ENCODE measurements around the gene PLCH1. TPM values are rescaled to one million over a fixed set of nuclear protein-coding genes. Genes with fewer than 3 reads are reported as not detected.

The PLCH1 gene
- total and polyA plus RNA-seq, 9 of the 15 experiments (the other 6 are each of a cell fraction or from before 2014, with no cell fraction given), result 0.17 to 0.62 (median 0.40) TPM

DNA sequence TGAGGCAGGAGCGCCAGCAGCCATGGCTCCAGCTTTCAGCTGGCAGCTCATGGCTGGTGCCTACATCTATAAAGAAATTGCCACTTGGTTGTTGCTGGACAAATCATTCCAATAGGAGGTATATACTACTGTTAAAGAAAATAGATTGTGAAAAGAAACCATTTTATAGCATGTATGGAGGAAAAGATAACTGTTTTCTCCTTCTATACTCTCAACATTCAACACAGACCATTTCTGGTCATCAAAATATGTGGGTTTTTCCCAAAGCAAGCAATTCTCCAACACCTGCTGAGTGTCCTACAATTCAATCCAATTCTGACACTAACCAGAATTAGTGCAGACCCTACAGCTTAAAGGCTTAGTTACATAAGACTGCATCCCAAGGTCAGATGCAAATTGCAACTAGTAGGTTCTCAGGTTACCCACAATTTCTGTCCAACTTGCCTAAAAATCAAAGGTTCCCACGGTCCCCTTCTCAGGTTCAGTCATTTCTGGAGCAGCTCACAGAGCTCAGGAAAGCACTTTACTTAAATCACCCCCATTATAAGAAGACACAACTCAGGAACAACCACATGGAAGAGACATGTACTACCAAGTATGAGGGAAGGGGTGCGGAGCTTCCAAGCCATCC, 409.0 kb downstream of the PLCH1 start:
- Histone ChIP-seq H2AFZ (ENCODE audit: low read depth, low read length) (peak overlapping the region; percentile 90), H4K20me1 (replicated peaks; ENCODE audit: control insufficient read depth, insufficient read depth, low read length) (no peaks in the 10 kb centered on the region), H3K4me2 (ENCODE audit: insufficient read depth, low read length) (peak overlapping the region; percentile 56), H3K79me2 (ENCODE audit: control insufficient read depth, insufficient read depth, low read length) (no peaks in the 10 kb centered on the region), H3K36me3 (ENCODE audit: control insufficient read depth, insufficient read depth, low read length) (no peaks in the 10 kb centered on the region), H3K9me1 (ENCODE audit: control insufficient read depth, insufficient read depth, low read length) (no peaks in the 10 kb centered on the region), H3K4me1 (replicated peaks in 1 of 2; ENCODE audit: control insufficient read depth in 2 of 2, insufficient read depth in 2 of 2, low read length in 2 of 2) (peaks cover 3 to 27% of the 10 kb centered on the region in 2 experiments; a peak in 4 of 5 replicates), H3K27me3 (ENCODE audit: control insufficient read depth in 2 of 2, insufficient read depth in 2 of 2, low read length in 2 of 2) (no peaks in the 10 kb centered on the region), H3K9ac (ENCODE audit: insufficient read depth in 1 of 2, low read depth in 2 of 2, low read length in 2 of 2) (peak overlapping the region in 1 of 2 experiments; percentile 65; a peak in 2 of 4 replicates), H3K4me3 (no peak overlapping the region), H3K9me3 (replicated peaks; ENCODE audit: control insufficient read depth, insufficient read depth, low read depth, low read length) (peaks cover 3% of the 10 kb centered on the region), H3K27ac (ENCODE audit: extremely low read depth, low read depth, low read length) (peak overlapping the region; percentile 85)
- CTCF ChIA-PET (ENCODE audit: low intra/inter-chr PET ratio), result no interaction called here
- in situ Hi-C loops (cut with MboI) (no loop called here), intact Hi-C loops (cut with micrococcal nuclease) (no loop called here)
- FAIRE-seq (no peak), ATAC-seq (no peak), DNase-seq (ENCODE audit: extremely low read depth in 1 of 4, low spot score in 3 of 4) (no peak)
- POLR2A ChIA-PET, result interaction anchor here (0.6 to 1.7 kb wide), 4 partner anchors 9 to 243 kb away, joined by 3 read pairs; no protein-coding TSS in a partner anchor
- WGBS (ENCODE audit: insufficient coverage, low coverage, missing lambda C conversion rate), result 52% methylated on average over 3 of the region's 3 CpGs
- BruUV-seq (replicated peaks), result no TSS peak
- TF ChIP-seq ZFX (CRISPR knock-in tag; IDR thresholded peaks at IDR 0.05) (no peak), HLTF (IDR thresholded peaks at IDR 0.05) (no peak), MCM2 (IDR thresholded peaks at IDR 0.05; ENCODE audit: low read depth) (no peak), SMAD4 (CRISPR knock-in tag; conservative IDR thresholded peaks at IDR 0.05) (peak; percentile 71), ZFPM2 (CRISPR knock-in tag; IDR thresholded peaks at IDR 0.05) (0 out of 2 replicates have a peak, but pooled peaks have one; percentile 36), POLR3A (IDR thresholded peaks at IDR 0.05; ENCODE audit: borderline replicate concordance, extremely low read depth, insufficient read depth, insufficient read length) (no peak), TOE1 (IDR thresholded peaks at IDR 0.05; ENCODE audit: borderline replicate concordance) (no peak), TOE1 (CRISPR knock-in tag; IDR thresholded peaks at IDR 0.05; ENCODE audit: borderline replicate concordance, low read depth) (no peak)
- TF ChIP-seq, protein P1, sequence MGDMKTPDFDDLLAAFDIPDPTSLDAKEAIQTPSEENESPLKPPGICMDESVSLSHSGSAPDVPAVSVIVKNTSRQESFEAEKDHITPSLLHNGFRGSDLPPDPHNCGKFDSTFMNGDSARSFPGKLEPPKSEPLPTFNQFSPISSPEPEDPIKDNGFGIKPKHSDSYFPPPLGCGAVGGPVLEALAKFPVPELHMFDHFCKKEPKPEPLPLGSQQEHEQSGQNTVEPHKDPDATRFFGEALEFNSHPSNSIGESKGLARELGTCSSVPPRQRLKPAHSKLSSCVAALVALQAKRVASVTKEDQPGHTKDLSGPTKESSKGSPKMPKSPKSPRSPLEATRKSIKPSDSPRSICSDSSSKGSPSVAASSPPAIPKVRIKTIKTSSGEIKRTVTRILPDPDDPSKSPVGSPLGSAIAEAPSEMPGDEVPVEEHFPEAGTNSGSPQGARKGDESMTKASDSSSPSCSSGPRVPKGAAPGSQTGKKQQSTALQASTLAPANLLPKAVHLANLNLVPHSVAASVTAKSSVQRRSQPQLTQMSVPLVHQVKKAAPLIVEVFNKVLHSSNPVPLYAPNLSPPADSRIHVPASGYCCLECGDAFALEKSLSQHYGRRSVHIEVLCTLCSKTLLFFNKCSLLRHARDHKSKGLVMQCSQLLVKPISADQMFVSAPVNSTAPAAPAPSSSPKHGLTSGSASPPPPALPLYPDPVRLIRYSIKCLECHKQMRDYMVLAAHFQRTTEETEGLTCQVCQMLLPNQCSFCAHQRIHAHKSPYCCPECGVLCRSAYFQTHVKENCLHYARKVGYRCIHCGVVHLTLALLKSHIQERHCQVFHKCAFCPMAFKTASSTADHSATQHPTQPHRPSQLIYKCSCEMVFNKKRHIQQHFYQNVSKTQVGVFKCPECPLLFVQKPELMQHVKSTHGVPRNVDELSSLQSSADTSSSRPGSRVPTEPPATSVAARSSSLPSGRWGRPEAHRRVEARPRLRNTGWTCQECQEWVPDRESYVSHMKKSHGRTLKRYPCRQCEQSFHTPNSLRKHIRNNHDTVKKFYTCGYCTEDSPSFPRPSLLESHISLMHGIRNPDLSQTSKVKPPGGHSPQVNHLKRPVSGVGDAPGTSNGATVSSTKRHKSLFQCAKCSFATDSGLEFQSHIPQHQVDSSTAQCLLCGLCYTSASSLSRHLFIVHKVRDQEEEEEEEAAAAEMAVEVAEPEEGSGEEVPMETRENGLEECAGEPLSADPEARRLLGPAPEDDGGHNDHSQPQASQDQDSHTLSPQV (IDR thresholded peaks at IDR 0.05), result peak; percentile 83
- TF ChIP-seq, protein P2, sequence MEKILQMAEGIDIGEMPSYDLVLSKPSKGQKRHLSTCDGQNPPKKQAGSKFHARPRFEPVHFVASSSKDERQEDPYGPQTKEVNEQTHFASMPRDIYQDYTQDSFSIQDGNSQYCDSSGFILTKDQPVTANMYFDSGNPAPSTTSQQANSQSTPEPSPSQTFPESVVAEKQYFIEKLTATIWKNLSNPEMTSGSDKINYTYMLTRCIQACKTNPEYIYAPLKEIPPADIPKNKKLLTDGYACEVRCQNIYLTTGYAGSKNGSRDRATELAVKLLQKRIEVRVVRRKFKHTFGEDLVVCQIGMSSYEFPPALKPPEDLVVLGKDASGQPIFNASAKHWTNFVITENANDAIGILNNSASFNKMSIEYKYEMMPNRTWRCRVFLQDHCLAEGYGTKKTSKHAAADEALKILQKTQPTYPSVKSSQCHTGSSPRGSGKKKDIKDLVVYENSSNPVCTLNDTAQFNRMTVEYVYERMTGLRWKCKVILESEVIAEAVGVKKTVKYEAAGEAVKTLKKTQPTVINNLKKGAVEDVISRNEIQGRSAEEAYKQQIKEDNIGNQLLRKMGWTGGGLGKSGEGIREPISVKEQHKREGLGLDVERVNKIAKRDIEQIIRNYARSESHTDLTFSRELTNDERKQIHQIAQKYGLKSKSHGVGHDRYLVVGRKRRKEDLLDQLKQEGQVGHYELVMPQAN (IDR thresholded peaks at IDR 0.05; ENCODE audit: borderline replicate concordance), result no peak
- TF ChIP-seq, protein P3, sequence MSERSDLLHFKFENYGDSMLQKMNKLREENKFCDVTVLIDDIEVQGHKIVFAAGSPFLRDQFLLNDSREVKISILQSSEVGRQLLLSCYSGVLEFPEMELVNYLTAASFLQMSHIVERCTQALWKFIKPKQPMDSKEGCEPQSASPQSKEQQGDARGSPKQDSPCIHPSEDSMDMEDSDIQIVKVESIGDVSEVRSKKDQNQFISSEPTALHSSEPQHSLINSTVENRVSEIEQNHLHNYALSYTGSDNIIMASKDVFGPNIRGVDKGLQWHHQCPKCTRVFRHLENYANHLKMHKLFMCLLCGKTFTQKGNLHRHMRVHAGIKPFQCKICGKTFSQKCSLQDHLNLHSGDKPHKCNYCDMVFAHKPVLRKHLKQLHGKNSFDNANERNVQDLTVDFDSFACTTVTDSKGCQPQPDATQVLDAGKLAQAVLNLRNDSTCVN (CRISPR knock-in tag; IDR thresholded peaks at IDR 0.05), result no peak
- TF ChIP-seq, protein P4, sequence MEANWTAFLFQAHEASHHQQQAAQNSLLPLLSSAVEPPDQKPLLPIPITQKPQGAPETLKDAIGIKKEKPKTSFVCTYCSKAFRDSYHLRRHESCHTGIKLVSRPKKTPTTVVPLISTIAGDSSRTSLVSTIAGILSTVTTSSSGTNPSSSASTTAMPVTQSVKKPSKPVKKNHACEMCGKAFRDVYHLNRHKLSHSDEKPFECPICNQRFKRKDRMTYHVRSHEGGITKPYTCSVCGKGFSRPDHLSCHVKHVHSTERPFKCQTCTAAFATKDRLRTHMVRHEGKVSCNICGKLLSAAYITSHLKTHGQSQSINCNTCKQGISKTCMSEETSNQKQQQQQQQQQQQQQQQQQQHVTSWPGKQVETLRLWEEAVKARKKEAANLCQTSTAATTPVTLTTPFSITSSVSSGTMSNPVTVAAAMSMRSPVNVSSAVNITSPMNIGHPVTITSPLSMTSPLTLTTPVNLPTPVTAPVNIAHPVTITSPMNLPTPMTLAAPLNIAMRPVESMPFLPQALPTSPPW (CRISPR knock-in tag; IDR thresholded peaks at IDR 0.05), result peak; percentile 17; the same call in 1 of the 2 replicates

Measured in K562 (cell line).